Measurements from ENCODE around the gene RAB40C. TPM values are rescaled to one million over a fixed set of nuclear protein-coding genes. Genes with fewer than 3 reads are reported as not detected.

The RAB40C gene
- total and polyA plus RNA-seq, 4 donors = 6.1 to 11.0 (median 9.2) TPM

DNA sequence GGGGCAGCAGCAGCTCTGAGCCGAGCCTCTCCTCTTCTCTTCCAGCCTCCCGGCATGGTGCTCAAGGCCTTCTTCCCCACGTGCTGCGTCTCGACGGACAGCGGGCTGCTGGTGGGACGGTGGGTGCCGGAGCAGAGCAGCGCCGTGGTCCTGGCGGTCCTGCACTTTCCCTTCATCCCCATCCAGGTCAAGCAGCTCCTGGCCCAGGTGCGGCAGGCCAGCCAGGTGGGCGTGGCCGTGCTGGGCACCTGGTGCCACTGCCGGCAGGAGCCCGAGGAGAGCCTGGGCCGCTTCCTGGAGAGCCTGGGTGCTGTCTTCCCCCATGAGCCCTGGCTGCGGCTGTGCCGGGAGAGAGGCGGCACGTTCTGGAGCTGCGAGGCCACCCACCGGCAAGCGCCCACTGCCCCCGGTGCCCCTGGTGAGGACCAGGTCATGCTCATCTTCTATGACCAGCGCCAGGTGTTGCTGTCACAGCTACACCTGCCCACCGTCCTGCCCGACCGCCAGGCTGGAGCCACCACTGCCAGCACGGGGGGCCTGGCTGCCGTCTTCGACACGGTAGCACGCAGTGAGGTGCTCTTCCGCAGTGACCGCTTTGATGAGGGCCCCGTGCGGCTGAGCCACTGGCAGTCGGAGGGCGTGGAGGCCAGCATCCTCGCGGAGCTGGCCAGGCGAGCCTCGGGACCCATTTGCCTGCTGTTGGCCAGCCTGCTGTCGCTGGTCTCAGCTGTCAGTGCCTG is 15.7 kb upstream of the RAB40C start (continued):
- TF ChIP-seq SP1 (IDR thresholded peaks at IDR 0.05) (no peak), RXRA (IDR thresholded peaks at IDR 0.05) (no peak)
- TF ChIP-seq, protein P1, sequence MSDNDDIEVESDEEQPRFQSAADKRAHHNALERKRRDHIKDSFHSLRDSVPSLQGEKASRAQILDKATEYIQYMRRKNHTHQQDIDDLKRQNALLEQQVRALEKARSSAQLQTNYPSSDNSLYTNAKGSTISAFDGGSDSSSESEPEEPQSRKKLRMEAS (IDR thresholded peaks at IDR 0.05) = no peak

DNA sequence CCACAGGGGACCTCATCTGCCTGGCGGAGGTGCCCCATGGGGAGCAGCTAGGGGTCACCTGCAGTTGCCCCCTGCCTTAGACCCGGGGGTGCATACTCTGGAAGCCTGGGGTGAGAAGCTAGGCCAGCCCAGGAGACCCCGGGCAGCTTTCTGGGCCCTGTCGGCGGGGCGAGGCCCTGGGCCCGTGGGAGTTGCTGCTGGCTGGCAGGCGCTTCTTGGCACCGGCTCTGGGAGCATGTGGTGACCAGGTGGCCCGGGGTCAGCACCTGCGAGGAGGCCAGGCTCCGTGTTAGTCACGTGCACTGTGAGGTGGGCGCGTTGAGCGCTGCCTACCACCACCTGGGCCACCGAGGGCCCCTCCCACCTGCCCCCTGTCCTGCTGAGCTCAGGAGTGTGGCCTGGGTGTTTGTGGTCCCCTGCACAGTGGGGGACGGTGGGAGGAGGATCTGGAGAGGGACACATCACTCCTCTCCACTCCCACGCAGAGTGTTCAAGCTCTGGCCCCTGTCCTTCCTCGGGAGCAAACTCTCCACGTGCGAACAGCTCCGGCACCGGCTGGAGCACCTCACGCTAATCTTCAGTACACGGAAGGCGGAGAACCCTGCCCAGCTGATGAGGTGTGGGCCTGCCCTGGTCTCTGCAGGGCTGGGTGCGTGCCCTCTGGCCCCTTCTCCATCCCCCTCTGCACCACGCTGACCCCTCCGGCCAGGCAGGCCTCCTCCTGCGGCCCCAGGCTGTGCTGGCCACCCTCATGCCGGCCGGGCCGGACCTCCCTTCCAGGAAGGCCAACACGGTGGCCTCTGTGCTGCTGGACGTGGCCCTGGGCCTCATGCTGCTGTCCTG is 14.3 kb upstream of the RAB40C start:
- no peak overlapping the region for H3K4me3 ChIP-seq (ENCODE audit: low read depth in 1 of 3, low read length in 3 of 3)
- H3K36me3 ChIP-seq (ENCODE audit: control insufficient read depth in 4 of 4, insufficient read depth in 3 of 4, low read depth in 1 of 4, low read length in 3 of 4) = peaks cover 0 to 7% (median under 1%) of the 10 kb centered on the region in 4 donors
- DNase-seq (ENCODE audit: low spot score) = no peak
- H3K27ac ChIP-seq (ENCODE audit: low read depth in 1 of 2, low read length in 2 of 2) = no peak overlapping the region
- peaks cover 0 to 24% (median 11%) of the 10 kb centered on the region in 4 donors for H3K4me1 ChIP-seq (ENCODE audit: control insufficient read depth in 4 of 4, insufficient read depth in 4 of 4, low read length in 3 of 4)
- WGBS = 83% methylated on average over 36 of the region's 36 CpGs
- TF ChIP-seq NR2F2 (IDR thresholded peaks at IDR 0.05) (no peak), TAF1 (conservative IDR thresholded peaks at IDR 0.05) (no peak), GABPA (IDR thresholded peaks at IDR 0.05 in 1 of 2, conservative IDR thresholded peaks at IDR 0.05 in 1 of 2) (no peak), EGR1 (IDR thresholded peaks at IDR 0.05; ENCODE audit: low read depth in 2 of 2) (no peak), JUND (IDR thresholded peaks at IDR 0.05) (no peak), HNF4G (IDR thresholded peaks at IDR 0.05) (no peak), FOXA1 (IDR thresholded peaks at IDR 0.05) (no peak), SP1 (IDR thresholded peaks at IDR 0.05) (no peak), RXRA (IDR thresholded peaks at IDR 0.05) (no peak)
- TF ChIP-seq, protein P2, sequence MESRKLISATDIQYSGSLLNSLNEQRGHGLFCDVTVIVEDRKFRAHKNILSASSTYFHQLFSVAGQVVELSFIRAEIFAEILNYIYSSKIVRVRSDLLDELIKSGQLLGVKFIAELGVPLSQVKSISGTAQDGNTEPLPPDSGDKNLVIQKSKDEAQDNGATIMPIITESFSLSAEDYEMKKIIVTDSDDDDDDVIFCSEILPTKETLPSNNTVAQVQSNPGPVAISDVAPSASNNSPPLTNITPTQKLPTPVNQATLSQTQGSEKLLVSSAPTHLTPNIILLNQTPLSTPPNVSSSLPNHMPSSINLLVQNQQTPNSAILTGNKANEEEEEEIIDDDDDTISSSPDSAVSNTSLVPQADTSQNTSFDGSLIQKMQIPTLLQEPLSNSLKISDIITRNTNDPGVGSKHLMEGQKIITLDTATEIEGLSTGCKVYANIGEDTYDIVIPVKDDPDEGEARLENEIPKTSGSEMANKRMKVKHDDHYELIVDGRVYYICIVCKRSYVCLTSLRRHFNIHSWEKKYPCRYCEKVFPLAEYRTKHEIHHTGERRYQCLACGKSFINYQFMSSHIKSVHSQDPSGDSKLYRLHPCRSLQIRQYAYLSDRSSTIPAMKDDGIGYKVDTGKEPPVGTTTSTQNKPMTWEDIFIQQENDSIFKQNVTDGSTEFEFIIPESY (IDR thresholded peaks at IDR 0.05) = no peak
- TF ChIP-seq, protein P3, sequence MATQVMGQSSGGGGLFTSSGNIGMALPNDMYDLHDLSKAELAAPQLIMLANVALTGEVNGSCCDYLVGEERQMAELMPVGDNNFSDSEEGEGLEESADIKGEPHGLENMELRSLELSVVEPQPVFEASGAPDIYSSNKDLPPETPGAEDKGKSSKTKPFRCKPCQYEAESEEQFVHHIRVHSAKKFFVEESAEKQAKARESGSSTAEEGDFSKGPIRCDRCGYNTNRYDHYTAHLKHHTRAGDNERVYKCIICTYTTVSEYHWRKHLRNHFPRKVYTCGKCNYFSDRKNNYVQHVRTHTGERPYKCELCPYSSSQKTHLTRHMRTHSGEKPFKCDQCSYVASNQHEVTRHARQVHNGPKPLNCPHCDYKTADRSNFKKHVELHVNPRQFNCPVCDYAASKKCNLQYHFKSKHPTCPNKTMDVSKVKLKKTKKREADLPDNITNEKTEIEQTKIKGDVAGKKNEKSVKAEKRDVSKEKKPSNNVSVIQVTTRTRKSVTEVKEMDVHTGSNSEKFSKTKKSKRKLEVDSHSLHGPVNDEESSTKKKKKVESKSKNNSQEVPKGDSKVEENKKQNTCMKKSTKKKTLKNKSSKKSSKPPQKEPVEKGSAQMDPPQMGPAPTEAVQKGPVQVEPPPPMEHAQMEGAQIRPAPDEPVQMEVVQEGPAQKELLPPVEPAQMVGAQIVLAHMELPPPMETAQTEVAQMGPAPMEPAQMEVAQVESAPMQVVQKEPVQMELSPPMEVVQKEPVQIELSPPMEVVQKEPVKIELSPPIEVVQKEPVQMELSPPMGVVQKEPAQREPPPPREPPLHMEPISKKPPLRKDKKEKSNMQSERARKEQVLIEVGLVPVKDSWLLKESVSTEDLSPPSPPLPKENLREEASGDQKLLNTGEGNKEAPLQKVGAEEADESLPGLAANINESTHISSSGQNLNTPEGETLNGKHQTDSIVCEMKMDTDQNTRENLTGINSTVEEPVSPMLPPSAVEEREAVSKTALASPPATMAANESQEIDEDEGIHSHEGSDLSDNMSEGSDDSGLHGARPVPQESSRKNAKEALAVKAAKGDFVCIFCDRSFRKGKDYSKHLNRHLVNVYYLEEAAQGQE (IDR thresholded peaks at IDR 0.05) = no peak
- TF ChIP-seq, protein P1 (IDR thresholded peaks at IDR 0.05) = no peak
- TF ChIP-seq, protein P4, sequence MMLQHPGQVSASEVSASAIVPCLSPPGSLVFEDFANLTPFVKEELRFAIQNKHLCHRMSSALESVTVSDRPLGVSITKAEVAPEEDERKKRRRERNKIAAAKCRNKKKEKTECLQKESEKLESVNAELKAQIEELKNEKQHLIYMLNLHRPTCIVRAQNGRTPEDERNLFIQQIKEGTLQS (IDR thresholded peaks at IDR 0.05) = no peak
- H3K27me3 ChIP-seq (ENCODE audit: control insufficient read depth in 4 of 4, insufficient read depth in 4 of 4, low read length in 3 of 4) = no peaks in the 10 kb centered on the region
- H3K9ac ChIP-seq (ENCODE audit: low read depth in 1 of 2, low read length in 2 of 2) = no peak overlapping the region
- H3K9me3 ChIP-seq (ENCODE audit: control insufficient read depth in 4 of 4, low read length in 3 of 4) = no peaks in the 10 kb centered on the region

All from liver (tissue), 9 donors.